Ecto neural progenitor cell (in vitro differentiated cells): ENCODE measurements around the gene MAD2L1.
"Not testable (repeated sequence)": the region's sequence is repeated elsewhere in the genome, so short reads cannot be mapped to it uniquely, and the experiment has no call there.

ENCODE experiments used
- DNase-seq: peaks from one replicate; pipeline ENCODE4 v3.0.0-alpha.2; 2018; ENCODE audit warnings: low spot score

The MAD2L1 gene

DNA sequence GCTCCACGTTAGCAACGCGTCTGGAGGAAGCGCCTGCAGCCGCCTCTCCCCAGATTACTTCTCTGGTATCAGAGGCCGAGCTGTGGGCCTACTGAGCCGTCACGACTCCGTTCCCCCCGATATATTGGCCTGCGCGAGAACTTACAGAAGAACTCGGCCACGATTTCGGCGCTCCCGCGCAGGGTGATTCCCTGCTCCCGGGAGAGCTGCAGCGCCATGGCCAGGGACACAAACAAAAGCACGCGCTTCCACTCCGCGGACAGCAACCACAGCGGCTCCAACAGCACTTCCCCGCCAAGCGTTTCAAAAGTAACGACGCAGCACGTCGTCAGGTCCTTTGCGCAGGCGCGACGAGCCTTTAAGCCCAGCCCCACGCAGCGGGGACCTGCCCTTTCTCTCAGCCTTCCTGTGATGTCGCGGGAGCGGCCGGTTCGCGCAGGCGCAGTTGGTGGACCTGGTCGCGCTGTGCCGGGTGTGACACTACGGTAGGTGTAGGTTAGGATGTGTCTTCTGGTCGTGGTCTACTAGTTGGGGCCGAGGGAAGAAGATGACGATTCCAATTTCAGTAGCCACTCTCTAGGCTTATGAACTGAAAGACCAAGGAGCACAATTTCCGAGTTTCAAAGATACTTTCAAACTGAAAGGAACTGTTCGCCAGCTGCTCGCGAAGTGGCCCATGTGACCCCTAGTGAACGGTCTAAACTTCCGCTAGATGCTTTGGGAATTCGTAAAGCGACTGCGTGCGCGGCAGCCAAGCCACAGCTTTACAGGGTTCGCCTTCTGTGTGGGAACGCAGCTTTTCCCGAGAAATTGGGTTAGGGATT, at the start of gene MAD2L1:
Gene MAD2L1 (minus strand): TSS at position 332 of the 824 bp plus-strand sequence. CDS start 114 bp downstream, at position 218.
- peak; percentile 98 for DNase-seq

DNA sequence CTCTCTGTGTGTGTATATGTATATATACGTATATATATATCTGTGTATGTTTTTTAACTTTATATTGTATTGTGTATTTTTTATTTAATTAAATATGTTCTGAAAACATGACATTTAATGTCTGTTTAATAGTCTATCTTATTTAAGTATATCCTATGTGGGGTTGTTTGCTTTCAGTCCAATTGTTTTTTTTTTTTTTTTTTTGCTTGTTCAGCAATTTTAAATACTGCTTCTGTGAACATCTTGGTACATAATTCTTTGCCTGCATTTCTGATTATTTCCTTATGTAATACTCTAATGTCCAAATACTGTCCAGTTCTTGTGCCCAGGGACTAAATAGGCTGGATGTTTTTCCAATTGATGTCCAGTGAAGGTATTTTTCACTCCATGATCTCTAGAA, 45.1 kb upstream of the MAD2L1 start:
- no peak for DNase-seq

DNA sequence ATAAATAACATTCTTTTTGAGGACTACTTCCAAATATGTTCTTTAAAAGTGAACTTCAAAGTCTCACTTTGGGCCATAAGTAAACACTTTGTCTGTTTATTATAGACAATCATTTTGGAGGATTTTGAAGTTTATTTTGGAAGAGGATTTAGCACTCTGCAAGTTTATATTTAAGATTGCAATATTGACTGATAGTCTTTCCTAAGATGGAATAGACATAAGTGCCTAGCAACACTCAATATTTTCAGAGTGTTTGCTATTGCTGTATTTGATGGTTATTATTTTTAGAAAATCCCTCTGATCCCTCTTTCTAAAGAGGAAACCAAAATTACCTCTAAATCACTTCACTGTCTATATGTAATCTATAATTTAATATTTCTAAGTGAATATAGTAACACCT, 42.8 kb upstream of the MAD2L1 start:
- DNase-seq: no peak

DNA sequence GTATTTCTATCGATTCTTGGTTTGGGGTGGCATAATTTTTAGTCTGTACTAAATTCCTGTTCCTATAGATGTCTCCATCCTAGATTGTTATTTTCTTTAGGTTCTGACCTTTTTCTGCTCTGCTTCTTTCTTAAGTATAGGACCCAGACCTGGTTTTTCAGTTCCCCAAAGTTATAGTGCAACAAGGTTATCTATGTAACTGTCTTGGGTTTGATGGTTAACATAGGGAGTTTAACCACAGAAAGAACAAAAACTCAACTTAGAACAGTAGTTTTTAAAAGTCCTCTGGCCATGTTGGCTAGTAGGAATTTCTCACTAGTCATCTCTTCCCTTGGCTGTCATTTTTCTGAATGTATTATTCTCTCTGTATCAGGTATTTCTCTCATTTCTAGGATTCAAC, 38.8 kb upstream of the MAD2L1 start:
- no peak for DNase-seq

DNA sequence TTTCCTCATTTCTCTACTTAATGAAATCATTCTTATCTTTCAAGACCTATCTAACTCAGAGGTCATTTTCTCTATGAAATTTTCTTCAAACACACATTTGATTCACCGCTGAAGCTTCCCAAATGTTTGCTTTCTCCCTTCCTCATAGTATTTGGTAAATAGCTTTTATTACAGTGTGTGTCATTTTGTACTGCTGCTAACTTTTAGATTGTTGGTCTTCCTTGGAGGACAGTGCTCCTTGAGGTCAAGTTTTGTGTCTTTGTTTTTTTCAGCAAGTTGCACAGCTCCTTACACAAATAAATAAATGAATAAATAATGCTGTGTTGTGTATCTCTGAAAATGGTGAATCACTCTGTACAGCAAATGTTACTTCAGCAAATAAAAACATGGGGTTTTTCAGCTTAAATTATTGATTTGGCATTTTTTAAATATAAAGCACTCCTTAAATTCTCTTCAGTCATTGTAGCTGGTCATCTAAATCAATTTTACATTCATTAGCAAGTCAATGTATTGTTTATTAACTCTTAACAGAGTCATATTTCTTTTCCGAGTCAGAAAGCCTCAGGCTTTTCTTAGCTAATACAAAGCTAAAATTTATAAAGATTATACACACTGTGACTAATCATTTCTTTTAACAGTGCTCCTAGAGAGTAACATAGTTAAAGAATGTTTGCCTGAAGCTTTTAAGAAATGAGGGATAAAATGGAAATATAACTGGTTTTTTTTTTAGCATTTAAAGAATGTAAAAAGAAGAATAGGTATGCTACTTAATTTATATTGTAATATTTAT, 30.1 kb upstream of the MAD2L1 start:
- DNase-seq: no peak

DNA sequence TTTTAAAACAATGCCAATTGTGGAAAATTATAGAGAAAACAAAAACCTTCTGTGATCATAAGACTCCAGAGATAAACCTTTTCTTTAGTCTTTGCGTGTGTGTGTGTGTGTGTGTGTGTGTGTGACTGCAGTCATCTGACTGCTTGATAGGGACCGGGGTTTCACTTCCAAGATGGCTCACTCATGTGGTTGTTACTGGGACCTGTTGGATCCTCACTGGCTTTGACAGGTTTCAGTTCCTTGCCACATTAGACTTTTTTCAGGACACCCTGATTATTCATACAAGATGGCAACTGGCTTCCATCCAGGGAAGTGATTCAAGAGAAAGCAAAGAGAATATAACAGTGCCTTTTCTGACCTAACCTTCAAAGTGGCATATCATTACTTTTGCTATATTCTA, 21.9 kb upstream of the MAD2L1 start:
- no peak for DNase-seq

DNA sequence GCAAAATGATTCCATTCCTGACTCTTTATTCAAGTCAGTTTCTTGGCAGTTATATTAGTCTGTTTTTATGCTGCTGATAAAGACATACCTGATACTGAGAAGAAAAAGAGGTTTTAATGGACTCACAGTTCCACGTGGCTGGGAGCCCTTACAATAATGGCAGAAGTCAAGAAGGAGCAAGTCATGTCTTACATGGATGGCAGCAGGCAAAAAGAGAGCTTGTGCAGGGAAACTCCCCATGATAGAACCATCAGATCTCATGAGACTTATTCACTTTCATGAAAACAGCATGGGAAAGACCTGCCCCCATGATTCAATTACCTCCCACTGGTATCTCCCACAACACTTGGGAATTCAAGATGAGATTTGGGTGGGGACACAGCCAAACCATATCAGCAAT, 21.4 kb upstream of the MAD2L1 start:
- not testable (repeated sequence) for DNase-seq

DNA sequence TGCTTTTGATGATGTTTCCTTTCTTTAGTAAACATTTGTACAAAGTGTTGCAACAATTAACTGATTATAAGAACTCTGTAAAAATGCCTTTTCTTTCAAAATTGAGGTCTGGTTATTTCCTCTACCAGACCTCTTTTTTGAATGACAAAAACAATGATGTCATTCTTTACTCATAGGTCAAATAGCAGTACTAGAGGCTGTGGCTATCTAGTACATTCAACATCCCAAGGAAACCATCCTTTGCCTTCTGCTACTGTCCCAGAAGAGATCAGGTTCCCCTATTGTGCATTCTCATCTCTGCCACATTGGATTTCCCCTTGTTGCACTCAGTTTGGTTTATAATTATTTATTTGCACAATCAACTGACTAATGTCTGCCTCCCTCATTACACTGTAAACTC, 19.1 kb upstream of the MAD2L1 start:
- DNase-seq: no peak

DNA sequence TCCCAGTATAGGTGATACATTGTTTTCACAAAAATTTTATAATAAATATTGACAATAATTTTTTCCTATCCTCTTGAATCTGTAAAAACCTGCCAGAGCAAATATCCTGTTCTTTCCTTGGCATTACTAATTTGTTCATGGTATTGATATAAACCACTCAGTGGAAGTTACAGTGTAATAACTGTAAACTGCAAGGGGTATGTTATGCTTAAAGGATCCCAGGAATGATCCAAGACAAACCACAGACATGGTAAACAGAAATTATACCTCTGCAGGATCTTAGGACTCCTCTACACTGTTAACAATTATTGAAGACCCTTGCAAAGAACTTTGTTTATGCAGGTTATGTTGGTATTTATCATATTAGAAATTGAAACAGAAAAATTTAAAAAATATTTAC, 17.7 kb upstream of the MAD2L1 start:
- no peak for DNase-seq

DNA sequence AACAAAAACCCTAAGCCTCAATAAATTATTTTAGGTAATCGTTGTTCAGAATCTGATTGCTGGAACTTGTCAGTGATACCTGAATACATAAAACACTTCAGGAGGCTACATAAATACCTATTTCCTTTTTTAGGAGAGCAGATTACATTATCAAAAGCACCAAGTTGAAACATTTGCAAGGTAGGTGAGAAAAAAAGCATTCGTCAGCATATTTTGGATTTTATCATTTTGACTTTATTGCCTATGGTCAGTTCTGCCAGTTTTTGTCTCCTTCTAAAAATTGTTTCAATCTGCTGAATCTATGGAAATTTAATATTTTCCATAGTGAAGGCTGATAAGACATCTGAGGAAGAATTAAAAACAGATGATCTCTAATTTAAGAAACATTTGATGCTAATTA, 16.5 kb upstream of the MAD2L1 start:
- no peak for DNase-seq

DNA sequence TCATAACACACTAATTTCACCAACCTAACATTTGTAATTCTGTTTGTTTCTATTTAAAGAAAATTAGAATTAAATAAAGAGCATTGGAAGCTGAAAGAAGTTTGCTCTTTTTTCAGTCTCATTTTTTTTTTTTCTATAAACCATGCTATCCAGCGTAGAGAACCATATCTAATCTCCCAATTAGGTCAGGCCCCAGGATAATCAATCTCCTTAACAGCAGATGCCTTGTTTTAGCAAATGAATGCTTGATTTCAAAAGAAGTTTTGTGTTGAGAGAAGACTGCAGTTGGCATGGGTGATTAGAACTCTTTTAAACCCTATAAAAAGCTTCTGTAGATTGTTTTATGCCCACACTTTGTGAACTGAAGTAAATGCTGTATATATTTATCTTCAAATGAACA, 15.6 kb upstream of the MAD2L1 start:
- no peak for DNase-seq

DNA sequence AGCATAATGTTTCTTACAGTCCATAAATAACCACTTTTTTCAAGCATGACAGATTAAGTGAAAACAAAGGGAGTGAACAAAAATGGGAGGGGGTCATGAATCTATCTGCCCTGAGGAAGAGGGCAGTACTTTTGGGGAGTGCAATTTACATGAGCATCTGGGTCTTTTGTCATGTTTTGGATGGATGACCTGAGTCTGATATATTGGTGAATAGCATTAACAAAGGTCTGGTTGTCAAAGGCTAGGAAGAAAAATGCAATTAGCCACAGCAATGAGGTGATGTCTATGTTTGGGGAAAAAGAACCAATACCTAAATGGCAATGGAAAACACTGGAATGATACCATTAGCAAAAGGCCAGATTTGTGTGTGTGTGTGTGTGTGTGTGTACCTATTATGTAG, 15.1 kb upstream of the MAD2L1 start:
- DNase-seq: no peak

DNA sequence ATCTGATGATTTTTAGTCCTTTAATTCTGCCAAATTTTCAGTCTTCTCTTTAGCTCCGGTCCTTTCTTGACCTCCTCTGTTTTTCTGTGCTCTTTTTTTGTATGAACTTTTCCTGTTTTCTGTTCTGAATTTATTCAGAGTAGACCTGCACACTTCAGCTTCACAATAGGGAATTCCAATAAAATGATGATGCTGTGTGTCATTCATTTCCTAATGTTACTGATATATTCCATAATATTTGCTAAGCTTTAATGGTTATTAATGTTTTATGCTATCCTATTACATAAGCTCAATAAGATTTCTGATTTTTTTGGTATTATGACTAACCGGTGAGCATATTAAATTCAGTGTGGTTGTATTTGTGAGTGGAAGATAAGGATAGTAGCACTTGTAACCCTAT, 13.9 kb upstream of the MAD2L1 start:
- DNase-seq: no peak

DNA sequence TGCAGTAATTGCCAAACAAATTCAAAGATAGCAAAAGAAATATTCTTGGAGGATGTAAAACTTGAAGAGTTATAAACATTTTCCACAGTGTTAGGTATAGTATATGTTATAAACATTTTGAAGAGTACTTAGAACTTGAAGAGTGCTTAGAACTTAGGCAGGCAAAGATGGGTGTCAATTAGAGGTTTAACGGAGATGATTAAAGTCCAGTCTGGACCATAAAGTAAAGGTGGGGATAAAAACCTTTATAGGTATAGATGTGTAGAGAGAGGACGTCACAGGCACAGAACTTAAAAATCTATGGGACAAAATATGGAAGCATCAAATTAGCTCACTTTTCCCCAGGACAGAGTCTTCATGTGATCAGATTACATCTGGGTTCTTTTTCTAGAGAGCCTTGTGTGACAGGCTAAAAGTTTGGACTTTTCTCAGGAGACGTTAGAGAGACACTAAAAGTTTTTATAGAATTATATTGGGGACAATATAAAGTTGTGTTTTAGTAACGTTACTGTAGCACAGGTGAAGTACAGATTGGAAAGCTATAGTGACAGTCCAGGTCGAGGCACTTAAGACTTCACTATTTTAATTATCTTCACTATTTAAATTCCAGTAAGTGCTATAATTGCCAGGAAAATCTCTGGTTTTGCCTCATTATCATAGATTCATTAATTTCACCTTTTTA, 13.3 kb upstream of the MAD2L1 start:
- no peak for DNase-seq

DNA sequence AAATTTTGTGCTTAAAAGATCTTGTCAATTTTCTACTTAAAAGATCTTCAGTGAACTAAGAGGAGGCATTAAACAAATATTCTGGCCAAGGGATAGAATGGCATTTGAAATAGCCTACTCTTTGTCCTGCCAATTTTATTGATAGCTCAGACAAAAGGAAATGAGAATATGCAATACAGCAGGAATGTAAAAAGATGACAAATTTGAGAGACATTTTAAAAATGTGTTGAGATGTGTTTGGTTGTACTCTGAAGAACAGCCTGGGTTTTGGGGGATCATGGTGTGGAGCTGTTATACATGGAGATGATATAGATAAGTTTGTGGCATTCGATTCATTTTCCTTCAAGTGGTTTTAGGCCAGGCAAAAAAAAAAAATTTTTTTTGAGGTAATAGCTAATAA, 11.6 kb upstream of the MAD2L1 start:
- no peak for DNase-seq

DNA sequence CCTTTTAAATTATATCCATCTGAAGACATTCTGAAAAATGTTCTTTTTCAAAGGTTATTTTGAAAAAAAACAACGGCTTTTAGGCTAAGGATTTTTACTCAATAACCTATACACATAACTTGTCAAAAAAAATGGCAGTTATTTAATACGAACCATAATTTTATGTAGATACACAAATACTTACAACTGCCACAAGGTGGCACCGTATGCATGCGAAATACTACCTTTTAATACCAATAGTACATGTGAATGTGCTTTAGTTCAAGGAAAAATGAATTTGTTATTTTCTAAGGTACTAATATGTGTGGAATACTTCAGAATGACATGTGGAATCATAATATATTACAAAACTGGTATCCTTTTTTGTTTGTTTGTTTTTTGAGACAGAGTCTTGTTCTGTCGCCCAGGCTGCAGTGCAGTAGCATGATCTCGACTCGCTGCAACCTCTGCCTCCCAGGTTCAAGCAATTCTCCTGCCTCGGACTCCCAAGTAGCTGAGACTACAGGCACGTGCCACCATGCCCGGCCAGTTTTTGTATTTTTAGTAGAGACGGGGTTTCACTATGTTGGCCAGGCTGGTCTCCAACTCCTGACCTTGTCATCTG, 4.6 kb upstream of the MAD2L1 start:
- no peak for DNase-seq

DNA sequence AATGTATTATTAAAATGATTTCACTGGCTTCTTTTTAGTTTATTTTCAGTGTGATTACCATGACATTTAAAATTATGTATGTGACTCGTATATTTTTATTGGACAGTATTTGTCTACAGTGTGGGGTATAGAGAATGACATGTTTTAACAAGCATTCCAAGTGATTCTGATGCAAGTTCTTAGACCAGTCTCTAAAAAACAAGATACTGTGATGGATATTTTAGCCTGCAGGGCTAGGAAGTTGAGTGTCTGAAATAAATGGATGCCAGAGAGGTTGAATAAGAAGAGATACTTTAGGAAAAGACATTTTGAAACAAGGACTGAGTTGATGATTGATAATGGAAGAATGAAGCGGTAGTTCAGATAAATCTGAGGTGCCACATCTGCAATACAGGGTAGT, 3.5 kb upstream of the MAD2L1 start:
- no peak for DNase-seq

DNA sequence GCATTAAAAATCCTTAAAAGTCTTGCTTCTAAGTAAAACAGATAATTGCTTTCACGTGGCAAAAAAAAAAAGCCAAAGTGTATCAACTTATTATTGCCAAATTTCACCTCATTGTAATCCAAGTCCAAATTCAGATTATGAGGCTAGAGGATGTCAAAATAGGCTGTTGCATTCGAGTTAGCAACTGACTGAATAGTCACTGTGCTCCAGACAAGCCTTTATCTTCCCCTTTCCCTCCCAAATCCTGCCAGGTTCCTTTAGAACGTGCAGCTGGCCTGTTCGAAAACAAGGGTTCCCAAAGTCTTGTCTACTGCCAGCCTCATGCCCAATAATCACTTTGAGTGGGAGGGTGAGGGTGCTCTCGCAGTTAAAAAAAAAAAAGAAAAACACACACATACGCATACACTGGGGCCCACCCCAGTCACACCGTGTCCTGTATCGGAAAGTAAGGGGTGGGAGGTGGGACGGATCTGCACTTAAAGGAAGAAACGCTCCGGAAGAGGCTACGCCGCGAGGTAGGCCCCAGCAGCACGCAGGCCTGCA, 603 bp downstream of the MAD2L1 start:
- DNase-seq: no peak

DNA sequence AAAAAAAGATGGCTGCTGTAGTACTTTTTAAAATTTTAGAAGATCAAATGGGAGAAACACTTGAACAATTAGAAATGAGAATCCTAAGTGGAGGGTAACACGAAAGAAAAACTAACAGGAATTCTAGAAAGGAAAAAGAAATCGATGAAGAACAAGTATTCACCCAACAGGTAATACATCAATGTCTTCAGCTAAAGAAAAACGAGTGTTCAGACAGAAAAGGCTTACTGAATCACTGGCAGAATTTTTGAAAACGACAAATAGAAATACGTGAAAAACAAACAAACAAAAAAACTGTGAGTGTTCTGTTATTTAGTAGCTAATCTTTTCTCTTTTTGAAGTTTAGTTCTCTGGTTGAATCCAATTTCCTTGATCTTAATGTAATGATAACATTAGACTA, 1.8 kb downstream of the MAD2L1 start:
- no peak for DNase-seq

DNA sequence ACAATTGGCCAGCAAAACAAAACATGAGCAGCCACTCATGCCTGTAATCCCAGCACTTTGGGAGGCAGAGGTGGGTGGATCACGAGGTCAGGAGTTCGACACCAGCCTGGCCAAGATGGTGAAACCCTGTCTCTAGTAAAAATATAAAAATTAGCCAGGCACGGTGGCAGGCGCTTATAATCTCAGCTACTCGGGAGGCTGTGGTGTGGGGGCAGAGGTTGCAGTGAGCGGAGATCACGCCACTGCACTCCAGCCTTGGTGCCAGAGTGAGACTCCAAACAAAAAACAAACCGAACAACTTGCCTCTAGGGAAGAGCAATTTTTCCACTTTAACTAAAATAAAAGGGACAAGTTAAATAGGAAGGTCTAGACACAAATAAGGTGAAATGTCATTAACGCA, 2.9 kb downstream of the MAD2L1 start:
- DNase-seq: not testable (repeated sequence)

DNA sequence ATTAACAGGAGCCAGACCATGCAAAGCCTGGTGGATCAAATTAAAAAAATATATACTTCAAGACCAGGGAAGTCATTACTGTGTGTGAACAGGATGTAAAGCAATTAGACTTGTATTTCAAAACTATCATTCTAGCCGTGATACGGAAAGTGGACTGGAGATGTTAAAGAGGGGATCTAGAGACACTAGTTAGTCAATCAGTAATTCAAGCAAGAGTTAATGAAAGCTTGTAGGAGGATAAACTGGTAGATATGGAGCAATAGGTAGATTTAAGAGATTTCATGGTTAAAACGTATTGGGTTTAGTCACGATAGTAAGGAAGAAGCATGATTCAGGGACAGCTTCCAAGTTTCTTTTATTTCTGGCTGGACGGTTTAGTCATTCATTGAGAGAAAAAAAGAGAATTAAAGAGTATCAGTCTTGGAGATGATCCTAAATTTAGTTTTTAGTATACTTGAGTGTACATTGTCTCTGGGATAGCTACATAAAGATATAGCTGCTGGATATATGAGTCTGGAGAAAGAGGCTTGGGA, 3.9 kb downstream of the MAD2L1 start:
- DNase-seq: no peak

DNA sequence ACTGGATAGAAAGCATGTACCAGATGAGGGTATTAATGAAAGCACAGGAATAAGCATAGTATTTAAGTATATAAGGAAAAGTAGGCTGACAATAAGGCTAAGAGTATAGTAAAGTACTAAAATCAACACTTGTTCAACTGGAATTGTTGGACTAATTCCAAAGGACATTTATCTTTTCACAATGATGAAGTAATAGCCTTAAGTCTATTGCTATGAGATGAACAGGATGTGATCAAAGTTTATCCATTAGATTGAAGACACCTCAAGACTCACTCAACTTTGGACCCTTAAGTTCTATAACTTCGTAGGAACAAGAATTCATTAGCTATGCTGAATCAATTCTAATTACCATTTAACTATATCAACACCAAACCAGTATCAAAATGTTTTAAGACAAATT, 7.6 kb downstream of the MAD2L1 start:
- no peak for DNase-seq
